AG08395 (cell line): ENCODE data around the gene GAS7.

Experiments used
- DNase-seq: peaks from one replicate; pipeline ENCODE4 v3.0.0; 2012; ENCODE audit warnings: mixed read lengths, low spot score

Gene GAS7

DNA sequence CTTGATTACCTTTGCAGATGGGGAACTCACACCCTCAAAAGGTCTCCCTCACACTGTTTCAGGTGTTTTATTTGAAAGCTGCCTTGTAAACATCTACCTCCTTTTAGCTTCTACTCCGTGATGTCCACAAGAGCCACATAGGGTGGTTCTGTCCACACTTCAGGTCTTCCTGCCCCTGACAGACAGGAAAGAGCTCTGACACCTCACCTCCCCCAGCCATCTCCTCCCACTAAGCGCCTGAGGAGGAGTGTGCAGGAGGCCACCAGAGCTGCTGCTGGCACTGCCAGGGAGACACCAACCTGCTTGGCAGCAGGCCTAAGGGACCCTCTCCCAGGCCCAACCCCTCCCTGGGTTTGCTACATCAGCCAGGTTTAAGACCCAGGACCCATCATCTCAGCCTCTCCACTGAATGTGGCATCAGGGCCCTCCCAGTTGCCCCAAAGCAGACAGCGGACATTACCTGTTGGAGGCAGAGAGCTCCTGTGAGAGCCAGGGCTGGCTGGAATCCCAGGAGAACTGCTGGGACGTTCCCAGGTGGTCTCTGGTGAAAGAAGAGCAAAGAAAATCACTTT lies 217.0 kb downstream of the GAS7 start:
- DNase-seq: no peak

DNA sequence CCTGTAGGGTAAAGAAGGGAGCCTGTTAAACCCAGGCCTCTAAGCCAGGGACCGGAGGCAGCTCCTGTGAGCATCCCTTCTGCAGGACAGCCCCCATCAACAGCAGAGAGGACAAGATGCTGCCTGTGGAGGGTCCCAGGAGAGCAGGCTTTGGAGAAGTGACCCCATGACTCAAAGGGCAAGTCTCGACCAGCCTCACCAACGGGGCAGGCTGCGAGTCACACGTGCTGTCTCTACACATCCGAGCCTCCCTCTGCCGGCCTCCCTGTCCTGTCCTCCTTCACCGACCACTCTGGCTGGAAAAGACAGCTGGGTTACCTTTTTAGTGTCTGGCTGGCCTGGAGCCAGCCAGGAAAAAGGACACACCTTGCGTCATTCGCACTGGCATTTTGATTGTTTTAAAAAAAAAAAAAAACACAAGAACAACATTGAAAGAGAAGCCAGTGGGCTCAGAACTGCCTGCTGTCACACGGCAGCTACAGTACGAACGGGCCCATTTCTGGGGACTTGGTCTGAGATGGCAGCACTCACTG lies 218.9 kb downstream of the GAS7 start:
- DNase-seq: no peak

DNA sequence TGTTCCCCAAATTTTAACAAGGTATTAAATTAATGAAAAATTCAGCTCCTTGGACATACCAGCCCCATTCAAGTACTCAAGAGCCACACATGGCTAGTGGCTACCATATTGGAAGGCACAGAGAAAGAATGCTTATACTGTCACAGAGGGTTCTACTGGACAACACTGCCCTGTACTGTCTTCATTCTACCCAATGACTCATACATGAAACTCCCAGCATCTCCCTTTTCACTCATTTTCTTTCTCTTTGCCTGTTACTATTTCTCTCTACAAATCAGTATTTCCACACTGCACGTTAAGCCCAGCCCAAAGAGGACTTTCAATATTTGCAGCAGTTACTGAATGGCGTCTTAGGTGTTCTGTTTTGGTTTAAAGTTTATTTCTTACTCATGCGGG lies 221.2 kb downstream of the GAS7 start:
- DNase-seq: peak; percentile 34

DNA sequence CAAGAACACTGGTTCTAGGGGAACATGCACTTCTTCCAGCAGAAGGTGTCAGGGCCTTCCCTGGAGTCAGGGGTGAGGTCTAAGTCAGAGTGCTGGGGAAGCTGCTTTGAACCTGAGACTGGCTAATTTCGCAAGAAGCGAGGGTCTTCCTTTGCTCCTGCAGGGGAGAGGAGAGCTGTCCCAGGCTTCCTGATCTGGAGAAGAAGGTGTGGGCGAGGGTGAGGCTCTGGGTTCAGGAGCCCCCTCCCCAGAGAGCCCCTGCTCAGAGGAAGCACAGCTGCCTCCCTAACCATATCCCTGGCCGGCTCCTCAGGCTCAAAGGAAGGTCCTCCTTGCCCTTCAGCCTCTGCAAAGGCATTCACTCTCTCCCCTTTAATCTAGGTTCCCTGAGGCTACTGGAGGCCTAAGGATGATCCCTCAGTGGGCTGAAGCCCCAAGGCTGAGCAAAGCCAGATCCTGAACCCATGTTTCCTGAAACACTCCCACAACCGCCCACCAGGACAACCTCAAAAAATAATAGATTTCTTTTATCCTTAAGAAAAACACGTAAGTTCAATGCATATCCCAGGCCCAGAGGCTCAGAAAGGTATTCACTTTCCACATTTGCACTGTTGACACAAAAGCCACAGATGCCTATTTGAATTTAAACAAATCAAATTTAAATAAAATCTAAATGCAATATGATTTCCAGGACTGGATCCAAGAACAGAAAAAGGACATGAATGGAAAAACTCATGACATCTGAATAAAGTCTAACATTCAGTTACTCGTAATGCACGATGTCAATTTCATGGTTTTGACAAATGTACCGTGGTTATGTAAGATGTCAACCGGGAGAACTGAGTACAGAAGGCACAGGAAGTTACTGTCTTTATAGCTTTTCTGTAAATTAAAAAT lies 221.9 kb downstream of the GAS7 start:
- DNase-seq: no peak

DNA sequence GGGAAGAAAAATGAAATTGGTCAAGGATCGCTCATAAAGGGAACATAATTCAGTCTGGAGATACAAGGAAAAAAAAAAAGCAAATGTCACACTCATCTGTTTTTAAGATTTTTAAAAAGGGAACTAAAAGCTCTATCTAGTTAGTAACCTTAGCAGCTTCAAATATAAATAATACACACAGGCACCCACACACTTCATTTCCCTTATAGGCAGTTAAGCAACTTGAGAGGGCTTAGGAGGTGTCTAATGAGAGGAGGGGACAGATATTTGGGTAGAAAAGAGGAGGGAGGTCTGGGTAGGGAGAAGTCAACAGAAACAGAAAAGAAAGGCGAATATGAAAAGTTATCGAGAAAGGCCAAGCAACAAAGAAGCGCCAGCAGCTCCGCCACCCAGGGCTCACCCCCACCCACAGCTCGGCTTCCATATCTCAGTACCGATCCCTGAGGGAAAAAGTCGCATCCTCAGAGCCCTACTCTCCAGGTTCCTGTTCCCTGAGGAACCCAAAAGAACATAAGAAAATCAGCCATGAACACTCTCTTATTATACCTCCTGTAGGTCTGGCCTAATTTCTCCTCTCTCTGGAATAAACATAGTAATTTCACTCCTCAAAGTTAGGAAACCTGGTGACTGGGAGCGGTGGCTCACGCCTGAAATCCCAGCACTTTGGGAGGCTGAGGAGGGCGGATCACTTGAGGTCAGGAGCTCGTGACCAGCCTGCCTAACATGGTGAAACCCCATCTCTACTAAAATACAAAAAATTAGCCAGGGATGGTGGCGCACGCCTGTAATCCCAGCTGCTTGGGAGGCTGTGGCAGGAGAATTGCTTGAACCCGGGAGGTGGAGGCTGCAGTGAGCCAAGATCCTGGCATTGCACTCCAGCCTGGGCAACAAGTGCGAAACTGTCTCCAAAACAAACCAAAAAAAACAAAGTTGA lies 223.7 kb downstream of the GAS7 start:
- no peak for DNase-seq

DNA sequence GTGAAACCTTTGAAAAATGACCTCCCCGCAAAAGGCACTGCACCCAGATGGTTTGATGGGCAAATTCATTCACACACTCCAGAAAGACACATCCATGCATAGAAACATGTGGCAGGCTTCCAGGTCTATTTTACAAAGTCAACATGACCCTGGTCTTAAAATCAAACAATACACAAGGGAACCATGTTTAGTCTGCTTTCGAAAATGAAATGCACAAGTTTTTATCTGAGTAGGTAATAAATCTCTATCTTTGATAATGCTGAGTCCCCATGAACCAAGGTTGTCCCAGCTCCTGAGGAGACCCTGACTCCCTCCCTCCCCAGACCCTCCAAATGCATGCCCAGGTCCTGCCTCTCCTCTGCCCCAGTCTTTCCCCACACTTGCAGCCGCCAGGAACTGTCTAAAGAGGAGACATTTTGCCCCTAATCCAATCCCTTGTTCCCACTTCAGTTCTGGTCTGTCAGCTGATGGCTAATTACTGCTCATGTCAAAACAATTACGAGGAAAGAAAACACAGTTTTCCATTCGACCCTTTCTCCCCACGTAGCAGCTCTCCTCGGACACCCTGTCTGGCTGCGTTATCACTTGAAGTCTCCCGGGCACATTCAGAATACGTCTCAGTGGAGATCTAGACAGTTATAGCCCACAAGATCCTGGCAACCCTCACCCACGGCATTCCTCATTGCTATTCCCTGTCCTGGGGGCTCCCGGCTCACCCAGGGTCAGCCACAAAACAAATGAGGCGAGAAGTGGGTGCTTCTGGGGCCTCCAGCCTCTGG lies 224.5 kb downstream of the GAS7 start:
- no peak for DNase-seq

DNA sequence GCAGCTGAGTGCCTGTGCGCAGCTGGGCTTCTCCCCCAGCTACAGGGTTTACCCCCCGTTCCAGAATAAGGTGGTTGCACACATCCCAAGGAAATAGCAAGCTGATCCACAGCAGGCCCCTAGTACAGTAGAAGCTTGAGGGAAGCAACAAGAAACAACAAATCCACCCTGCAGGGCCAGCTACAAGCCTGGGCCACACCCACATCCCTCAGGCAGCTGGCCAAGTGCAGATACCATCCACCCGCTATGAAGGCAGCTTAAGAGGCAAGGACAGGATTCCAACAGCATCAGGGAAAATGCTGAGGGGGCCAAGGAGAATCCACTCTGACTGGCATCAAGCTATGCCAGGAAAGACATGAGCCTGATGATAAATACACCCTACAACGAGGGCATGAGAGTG lies 226.4 kb downstream of the GAS7 start:
- DNase-seq: peak; percentile 79

DNA sequence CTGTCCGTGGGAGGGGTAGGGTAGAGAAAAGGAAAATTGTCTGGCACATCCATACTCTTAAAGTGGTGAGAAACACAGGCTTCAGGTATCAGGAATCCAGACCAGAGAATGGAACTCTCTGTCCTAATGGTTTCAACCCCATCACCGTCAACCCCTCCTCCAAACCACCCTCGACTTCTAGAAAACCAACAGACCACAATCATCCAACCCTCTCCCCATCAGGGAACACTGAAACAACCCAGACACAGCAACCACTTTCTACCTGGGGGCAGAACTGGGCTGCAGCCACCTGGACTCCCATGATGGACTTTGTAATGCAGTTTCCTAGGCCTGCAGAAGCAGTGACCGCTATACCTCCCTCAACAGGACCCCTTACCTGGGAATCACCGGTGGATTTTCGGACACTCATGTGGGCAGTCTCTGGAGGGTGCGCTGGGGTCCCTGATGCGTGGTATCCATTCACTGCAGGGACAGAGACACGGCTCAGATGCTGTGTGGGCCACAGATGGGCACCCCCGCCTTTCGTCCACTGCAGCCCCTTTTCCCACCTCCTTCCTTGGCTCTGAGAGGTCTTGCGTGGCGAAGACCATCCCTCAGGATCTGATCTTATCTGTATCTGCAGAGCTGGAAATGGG lies 229.0 kb downstream of the GAS7 start:
- no peak for DNase-seq

DNA sequence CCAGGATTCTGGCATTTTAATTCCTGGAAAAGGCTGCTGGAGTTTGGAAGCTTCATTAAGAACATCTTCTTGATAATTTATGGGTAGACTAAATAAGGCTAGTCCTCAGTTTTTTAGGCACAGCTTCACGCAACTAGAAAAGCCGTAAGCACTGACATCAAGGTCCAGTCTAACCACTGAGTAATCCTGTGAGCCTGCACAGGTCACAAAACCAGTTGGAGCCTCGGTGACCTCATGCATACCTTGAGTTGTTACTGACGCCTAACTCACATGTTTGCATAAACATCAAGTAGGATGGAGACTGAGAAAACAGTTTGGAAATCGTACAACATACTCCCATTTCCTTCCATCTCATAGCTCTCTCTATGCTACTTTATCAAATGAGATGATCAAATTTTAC lies 229.5 kb downstream of the GAS7 start:
- no peak for DNase-seq

DNA sequence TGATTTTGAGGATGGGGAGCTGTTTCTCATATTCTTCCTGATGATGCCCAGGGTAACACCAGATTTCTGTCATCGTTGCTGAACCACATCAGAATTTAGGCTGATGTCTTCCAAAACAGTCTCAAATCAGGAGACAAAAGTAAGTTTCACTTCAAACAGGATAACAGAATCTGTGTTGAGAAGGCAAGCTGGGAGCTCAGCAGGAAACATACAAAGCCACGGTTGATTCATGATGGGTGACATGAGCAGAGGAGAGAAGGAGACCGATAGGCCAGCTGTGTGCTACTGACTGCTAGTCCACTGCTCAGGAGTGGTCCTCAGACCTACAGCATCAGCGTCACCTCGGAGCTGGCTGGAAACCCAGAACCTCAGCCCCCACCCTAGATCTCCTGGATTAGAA lies 230.4 kb downstream of the GAS7 start:
- no peak for DNase-seq

DNA sequence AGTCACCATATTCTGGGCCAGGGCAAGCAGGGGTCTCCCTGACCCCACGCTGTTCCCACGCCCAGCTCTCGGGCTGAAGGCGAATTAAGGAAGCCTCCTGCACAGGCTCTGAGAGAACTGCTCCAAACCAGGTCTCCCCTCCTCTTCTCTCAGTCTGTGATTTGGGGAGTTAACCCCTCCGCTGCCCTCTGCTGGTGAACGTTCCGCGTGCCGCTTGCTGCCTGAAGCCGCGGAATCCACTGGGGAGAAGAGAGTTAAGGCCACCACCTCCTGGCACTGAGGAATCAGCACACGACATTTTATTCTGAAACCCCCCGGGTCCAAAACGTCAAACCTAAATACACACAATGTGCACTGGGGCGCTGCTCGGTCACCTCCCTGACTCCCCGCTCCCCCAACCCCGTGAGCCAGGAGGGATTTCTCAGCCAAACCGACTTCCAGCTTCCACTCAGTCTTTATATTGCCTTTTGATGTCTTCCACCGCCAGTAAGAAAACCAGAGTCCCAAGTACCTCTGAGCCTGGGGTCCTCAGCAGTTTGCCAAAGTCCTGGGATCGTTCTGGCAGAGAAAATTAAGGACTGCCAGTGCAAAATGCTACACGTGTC lies 238.9 kb downstream of the GAS7 start:
- DNase-seq: peak; percentile 79

DNA sequence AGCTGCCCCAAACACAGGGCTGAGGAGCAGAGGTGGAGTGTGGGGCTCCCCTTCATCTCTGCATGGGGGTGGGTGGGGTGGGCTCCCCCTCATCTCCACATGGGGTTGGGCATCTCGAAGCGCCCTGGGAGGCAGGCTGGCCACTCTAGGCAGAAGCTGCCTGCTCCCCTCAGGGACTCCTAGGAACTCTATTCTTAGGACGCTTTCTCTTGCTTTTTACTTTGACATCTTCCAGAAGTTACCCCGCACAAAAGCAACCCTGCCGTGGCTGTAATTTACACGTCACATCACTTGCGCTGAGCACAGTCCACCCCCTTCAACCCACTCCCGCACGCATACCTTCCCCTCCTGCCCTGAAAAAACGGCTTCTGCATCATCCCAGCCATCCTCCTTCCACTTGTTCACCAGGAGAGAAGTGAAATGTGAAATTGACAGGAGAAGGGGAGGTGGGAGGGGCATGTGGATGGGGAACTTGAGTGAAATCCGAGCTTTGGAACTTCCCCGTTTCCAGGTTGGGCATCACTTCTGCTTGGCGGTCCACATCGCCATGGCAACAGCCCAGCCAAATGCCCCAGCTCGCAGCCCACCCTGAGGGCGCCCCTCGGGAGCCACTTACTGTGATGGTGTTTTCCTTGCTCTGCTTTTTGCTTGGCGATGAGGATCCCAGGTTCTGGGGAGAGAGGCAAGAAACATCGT lies 239.7 kb downstream of the GAS7 start:
- DNase-seq: no peak

DNA sequence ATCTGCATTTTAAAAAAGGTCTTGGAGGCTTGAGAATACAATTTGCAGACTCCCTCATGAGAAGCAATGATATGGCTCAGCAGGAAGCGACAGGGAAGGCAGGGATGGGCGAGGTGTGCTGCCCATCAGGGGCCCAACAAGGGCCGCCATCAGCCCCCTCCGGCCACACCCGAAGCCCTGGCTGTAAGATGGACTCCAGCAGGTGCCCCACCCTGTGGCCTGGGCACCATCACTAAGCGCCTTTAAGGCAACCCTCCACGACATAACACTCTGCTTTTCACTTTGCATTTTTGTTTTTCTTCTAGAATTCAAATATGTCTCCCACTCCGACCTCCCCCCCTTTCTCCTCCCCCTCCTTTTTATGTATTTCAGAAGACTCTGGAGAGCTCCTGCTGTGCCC lies 241.2 kb downstream of the GAS7 start:
- no peak for DNase-seq

DNA sequence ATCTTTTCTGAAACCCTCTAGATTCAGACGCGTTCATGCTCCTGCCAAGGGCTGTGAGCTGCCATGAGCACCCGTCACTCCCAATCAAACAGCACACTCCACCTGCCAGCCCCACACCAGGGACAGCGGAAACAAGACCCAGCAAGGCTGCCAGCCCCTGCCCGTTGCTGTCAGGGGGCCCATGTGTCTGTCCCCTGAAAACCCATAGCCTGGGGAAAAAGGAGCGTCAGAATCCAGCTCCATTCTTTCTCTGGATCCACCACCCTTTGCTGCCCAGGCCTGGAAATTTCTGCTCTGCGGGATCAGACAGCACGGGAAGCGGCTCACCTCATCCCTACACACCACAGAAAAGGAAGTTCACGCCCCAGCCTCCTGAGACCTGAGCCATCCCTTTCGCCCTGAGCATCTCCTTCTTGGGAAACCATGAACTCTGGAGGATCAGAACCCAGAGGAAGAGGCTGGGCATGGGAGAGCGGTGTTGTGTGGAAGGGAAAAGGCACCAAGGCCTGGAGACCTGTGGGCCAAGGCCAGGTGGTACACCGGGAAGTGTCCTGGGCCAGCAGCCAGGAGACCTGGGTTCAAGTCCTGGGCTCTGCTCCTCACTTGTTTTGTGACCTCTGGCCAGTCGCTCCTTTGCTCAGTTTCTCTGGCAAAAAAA lies 241.8 kb downstream of the GAS7 start:
- DNase-seq: no peak

DNA sequence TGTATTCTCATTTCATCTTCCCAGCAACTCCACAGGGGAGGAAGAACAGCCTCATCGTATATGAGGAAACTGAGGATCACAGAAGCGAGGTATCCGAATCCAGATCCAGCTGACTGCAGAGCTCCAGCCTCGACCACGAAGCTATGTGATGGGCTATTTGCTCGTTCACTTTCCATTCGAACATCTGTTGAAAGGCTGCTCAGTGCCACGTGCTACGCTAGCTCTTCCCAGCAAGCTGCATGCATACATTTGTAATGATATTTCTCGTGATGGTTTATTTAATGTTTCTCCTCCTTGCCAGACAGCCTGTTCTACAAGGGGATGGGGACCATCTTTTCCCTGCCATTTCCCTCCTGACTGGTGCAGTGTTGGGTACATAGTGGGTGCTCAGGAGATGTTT lies 244.9 kb downstream of the GAS7 start:
- no peak for DNase-seq

DNA sequence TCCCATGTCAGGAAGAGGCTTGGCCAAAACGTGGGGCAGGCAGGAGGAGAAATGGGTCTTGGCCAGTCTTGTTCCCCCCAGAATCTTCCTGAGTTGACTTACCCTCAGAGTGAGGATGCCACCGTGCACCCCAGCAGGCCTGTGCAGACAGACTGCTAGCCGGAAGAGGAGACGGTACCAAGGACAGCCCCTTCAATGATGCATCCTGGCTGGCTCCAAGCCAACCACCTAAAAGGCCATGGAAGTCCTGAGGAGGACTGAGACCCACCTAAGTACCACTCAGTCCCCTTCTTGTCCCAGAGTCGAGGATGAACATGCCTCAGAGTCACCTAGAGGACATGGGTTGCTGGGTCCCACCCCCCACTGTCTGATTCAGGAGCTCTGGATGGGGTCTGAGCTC lies 246.6 kb downstream of the GAS7 start:
- DNase-seq: no peak

DNA sequence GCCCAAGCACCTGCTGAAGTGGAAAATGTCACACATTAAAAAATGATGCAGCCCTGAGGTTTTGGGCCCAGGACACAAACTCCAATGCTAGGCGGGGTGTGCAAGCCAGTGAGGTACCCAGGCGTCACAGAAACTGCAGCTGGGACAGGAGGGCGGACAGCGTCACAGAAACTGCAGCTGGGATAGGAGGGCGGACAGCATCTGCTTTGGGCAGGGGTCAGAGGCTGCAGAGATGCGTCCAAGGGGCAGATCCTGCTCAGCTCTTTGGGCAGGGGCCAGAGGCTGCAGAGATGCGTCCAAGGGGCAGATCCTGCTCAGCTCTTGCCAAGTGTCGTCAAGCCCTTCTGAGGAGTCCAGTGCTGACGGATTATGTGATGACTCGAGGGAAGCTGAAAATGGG lies 249.5 kb downstream of the GAS7 start:
- no peak for DNase-seq

DNA sequence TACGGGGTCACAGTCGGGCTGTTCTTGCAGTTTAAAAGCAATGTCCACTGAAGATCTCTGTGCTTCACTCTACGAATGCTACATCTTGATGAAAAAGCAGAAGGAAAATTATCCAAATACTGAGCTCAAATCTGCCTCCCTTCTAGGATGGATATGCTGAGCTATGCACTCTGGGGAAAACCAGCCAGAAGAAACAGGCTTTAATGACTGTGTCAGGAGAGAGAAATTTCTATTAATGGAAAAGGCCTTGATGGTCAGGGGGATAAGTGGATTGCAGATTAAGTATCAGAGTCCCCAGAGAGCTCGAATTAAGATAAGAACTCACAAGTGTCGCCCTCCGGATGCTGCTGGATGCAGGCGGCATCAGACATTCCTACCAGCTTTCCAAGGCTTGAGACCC lies 253.7 kb downstream of the GAS7 start:
- DNase-seq: no peak

DNA sequence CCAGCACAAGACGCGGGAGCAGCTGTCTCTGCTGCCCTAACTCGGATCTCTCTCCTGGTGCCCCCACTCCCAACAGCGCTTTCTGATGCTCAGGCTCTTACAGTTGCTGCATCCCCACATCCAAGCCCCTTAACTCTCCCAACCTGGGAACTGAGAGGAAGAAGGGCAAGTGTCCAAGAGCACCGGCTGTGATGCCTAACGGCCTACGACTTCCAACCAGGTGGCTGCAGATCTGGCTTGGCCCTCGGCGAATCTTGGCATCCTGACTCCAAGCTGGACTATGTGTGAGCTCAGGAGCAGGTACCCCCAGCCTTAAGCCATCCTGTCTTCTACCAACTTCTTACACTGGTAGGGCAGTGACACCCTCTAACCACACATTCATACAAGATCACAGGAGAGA lies 255.1 kb downstream of the GAS7 start:
- no peak for DNase-seq

DNA sequence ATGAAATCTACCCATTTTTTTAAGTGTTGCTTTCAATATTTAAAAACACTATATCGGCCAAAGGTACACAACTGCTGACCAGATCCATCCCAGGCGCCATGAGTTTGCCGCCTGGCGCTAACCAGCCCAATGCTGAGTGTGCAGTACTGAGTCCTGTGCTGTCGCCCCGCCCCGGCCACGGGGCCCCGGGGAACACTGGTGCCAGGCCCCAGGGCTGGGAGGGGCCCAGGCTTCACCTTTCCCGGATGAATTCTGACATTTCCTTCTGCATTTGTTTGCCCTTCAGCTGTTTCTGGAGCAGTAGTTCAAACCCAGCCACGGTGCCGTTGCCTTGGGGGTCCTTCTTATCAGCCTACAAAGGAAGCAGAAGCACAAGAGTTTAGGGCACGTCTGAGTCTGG lies 255.5 kb downstream of the GAS7 start:
- DNase-seq: no peak
